GM12878 (cell line): ENCODE data around the gene AVL9. TPM values are rescaled to one million over a fixed set of nuclear protein-coding genes. Genes with fewer than 3 reads are reported as not detected.

Source experiments
- ATAC-seq: fragments of 200-7000 bp; cut with Tn5 transposase; 3 replicates; pipeline ENCODE4 v1.9.1; 2020; ENCODE audit warnings: mild to moderate bottlenecking, moderate library complexity
- BruUV-seq: library from RNA; stranded (reverse); fragments of 400-500 nt; replicated peaks from 2 replicates; lab custom pipeline; 2021; lab: Mats Ljungman, UMichigan
- CTCF ChIA-PET: fragments of 300-600 bp; sonication (Branson Sonifier 250); formaldehyde crosslinking; extraction: SDS; loops from one replicate; lab custom pipeline; 2021; ENCODE audit warnings: inconsistent platforms; lab: Yijun Ruan, JAX
- POLR2A ChIA-PET: fragments of 350-600 bp; formaldehyde crosslinking; extraction: SDS; loops from one replicate; lab custom pipeline; 2021; ENCODE audit warnings: inconsistent platforms; lab: Charles Lee
- RAD21 ChIA-PET: fragments of 300-600 bp; sonication (Branson Sonifier 250); formaldehyde crosslinking; loops from one replicate; lab custom pipeline; 2023; ENCODE audit warnings: antibody characterized with exemption; ENCODE audit not compliant: unreplicated experiment; lab: Charles Lee
- SMC1A ChIA-PET: fragments of 300-600 bp; sonication (Branson Sonifier 250); formaldehyde crosslinking; loops from one replicate; lab custom pipeline; 2023; ENCODE audit not compliant: unreplicated experiment, uncharacterized antibody; lab: Charles Lee
- DNase-seq: peaks from one replicate; pipeline ENCODE4 v3.0.0-alpha.2; 2011; ENCODE audit warnings: low read depth, low spot score
- FAIRE-seq: peaks from 3 replicates; lab custom pipeline; 2011; peaks lifted over from hg19 to GRCh38; lab: Jason Lieb, UNC
- H2AFZ ChIP-seq: 2 replicates; pipeline ENCODE4 v1.6.0; 2011; ENCODE audit warnings: low read depth, low read length, control low read depth; ENCODE audit not compliant: control insufficient read depth
- H3K27ac ChIP-seq: 2 replicates; pipeline ENCODE4 v1.5.1; 2011; ENCODE audit warnings: control low read depth; ENCODE audit not compliant: control insufficient read depth, insufficient read depth
- H3K27me3 ChIP-seq, 2 experiments: replicated peaks in 1 of 2; 2 replicates each; pipeline versions ENCODE4 v1.6.0 to v1.6.1; 2011; ENCODE audit warnings: low read length in 1 of 2; ENCODE audit not compliant: control insufficient read depth in 2 of 2, insufficient read depth in 2 of 2
- H3K36me3 ChIP-seq, 2 experiments: 2 replicates each; pipeline ENCODE4 v1.5.1; 2011; ENCODE audit warnings: low read length in 1 of 2; ENCODE audit not compliant: control insufficient read depth in 2 of 2, insufficient read depth in 2 of 2
- H3K4me1 ChIP-seq: 2 replicates; pipeline ENCODE4 v1.6.1; 2011; ENCODE audit warnings: mild to moderate bottlenecking, low read length, moderate library complexity, mixed read lengths; ENCODE audit not compliant: control insufficient read depth, insufficient read depth
- H3K4me2 ChIP-seq: 2 replicates; pipeline ENCODE4 v1.6.0; 2011; ENCODE audit warnings: control low read depth; ENCODE audit not compliant: control insufficient read depth, insufficient read depth
- H3K4me3 ChIP-seq: fragments of 200-600 bp; sonication (generic); 2 replicates; pipeline ENCODE4 v1.5.1; 2016
- H3K79me2 ChIP-seq: 2 replicates; pipeline ENCODE4 v1.6.0; 2011; ENCODE audit warnings: low read length; ENCODE audit not compliant: control insufficient read depth, insufficient read depth
- H3K9ac ChIP-seq: 2 replicates; pipeline ENCODE4 v1.8.0; 2011; ENCODE audit warnings: low read length, control low read depth, mixed read lengths; ENCODE audit not compliant: control insufficient read depth, insufficient read depth
- H3K9me3 ChIP-seq: replicated peaks from 3 replicates; pipeline ENCODE4 v1.5.1; 2011; ENCODE audit warnings: mild to moderate bottlenecking, low read length; ENCODE audit not compliant: control insufficient read depth, insufficient read depth
- H4K20me1 ChIP-seq: 2 replicates; pipeline ENCODE4 v1.6.0; 2011; ENCODE audit not compliant: control insufficient read depth, insufficient read depth
- EP300 ChIP-seq, 2 experiments: fragments of 150-350 bp in 1 of 2; IDR thresholded peaks; 2 replicates each; pipeline ENCODE4 v1.6.1; 2011 to 2012; ENCODE audit warnings: low read depth in 2 of 2, low read length in 2 of 2, borderline replicate concordance in 1 of 2, improper control_type of control experiment in 1 of 2, inconsistent platforms in 1 of 2; ENCODE audit not compliant: control insufficient read depth in 1 of 2
- ETV6 ChIP-seq, 2 experiments: fragments of 450-650 bp in 1 of 2; IDR thresholded peaks in 1 of 2; conservative IDR thresholded peaks in 1 of 2; 2 replicates each; pipeline ENCODE4 v1.6.1; 2014; ENCODE audit warnings: antibody characterized with exemption in 1 of 2, borderline replicate concordance in 1 of 2, low read depth in 1 of 2, mild to moderate bottlenecking in 1 of 2, moderate library complexity in 1 of 2
- GATAD2B ChIP-seq: fragments of 450-650 bp; conservative IDR thresholded peaks from 2 replicates; pipeline ENCODE4 v1.6.1; 2017; ENCODE audit warnings: low read depth, mild to moderate bottlenecking, moderate library complexity
- IKZF2 ChIP-seq, 2 experiments: fragments of 450-650 bp; IDR thresholded peaks; 2 replicates each; pipeline ENCODE4 v1.6.1; 2017; ENCODE audit warnings: mild to moderate bottlenecking in 2 of 2, moderate library complexity in 2 of 2
- MYB ChIP-seq: fragments of 150-350 bp; IDR thresholded peaks from 2 replicates; pipeline ENCODE4 v1.6.1; 2014; ENCODE audit warnings: mild to moderate bottlenecking, low read depth, low read length, borderline replicate concordance
- NFYB ChIP-seq: IDR thresholded peaks from 2 replicates; pipeline ENCODE4 v1.6.1; 2011; ENCODE audit warnings: low read depth, mild to moderate bottlenecking, low read length, improper control_type of control experiment, moderate library complexity; ENCODE audit not compliant: insufficient read depth
- RAD21 ChIP-seq: IDR thresholded peaks from 2 replicates; pipeline ENCODE4 v1.6.1; 2011; ENCODE audit warnings: mild to moderate bottlenecking, low read depth, low read length, moderate library complexity; ENCODE audit not compliant: insufficient read depth
- RFX5 ChIP-seq: IDR thresholded peaks from 2 replicates; pipeline ENCODE4 v1.6.1; 2011; ENCODE audit warnings: low read depth, low read length, improper control_type of control experiment
- STAT3 ChIP-seq: IDR thresholded peaks from 2 replicates; pipeline ENCODE4 v1.6.1; 2011; ENCODE audit warnings: low read depth, low read length, improper control_type of control experiment
- TBL1XR1 ChIP-seq: IDR thresholded peaks from 2 replicates; pipeline ENCODE4 v1.6.1; 2012; ENCODE audit warnings: low read depth, low read length, improper control_type of control experiment
- TCF12 ChIP-seq: IDR thresholded peaks from 2 replicates; pipeline ENCODE4 v1.6.1; 2011; ENCODE audit warnings: low read depth, mild to moderate bottlenecking, low read length
- TCF3 ChIP-seq: IDR thresholded peaks from 2 replicates; pipeline ENCODE4 v1.6.1; 2012; ENCODE audit warnings: low read depth, mild to moderate bottlenecking, low read length, borderline replicate concordance; ENCODE audit not compliant: insufficient read depth
- WGBS: methylation state at CpG from one replicate; pipeline ENCODE4 v1.1.6; 2016; ENCODE audit warnings: low lambda C conversion rate; ENCODE audit not compliant: insufficient replicate concordance, insufficient coverage; ENCODE audit errors: missing lambda C conversion rate; 5-methylcytosine and 5-hydroxymethylcytosine counted together
- in situ Hi-C: fragments of 300-500 bp; cut with MboI; formaldehyde crosslinking; loops from 9 replicates; pipeline ENCODE4 v1.14.3; 2018; ENCODE audit warnings: mixed read lengths
- intact Hi-C: fragments of 100-400 bp; cut with micrococcal nuclease; formaldehyde crosslinking; loops from one replicate; pipeline ENCODE4 v1.14.2; 2022; ENCODE audit not compliant: unreplicated experiment
- polyA plus RNA-seq, 11 experiments: library from polyadenylated mRNA; depleted of rRNA in 4 of 11; unstranded in 6 of 11; stranded (reverse) in 5 of 11; fragments of >200 nt; fragmentation: Nextera tagmentation in 4 of 11; fragmentation: Illumina TruSeq in 1 of 11; extraction: Ambion mirVana in 4 of 11; extraction: Trizol in 1 of 11; gene quantifications; 1 replicate in 1 of 11; 2 replicates in 10 of 11; pipeline versions ENCODE4 v1.2.1 to v1.2.3, GENCODE V29; 2011 to 2016; ENCODE audit warnings: inconsistent platforms in 2 of 11, missing spikeins in 2 of 11, low read depth in 1 of 11
- total RNA-seq, 4 experiments: library from RNA; depleted of rRNA in 3 of 4; stranded (reverse); fragments of >200 nt in 3 of 4; fragmentation: Illumina TruSeq in 1 of 4; extraction: Trizol in 1 of 4; gene quantifications; 2 replicates each; pipeline versions ENCODE4 v1.2.1 to v1.2.3, GENCODE V29; 2013 to 2021
- TF ChIP-seq, protein P1 (sequence below): IDR thresholded peaks from 2 replicates; pipeline ENCODE4 v1.6.1; 2011; ENCODE audit warnings: low read depth, mild to moderate bottlenecking, low read length, moderate library complexity, borderline replicate concordance; ENCODE audit errors: extremely low read depth
- TF ChIP-seq, protein P2 (sequence below): fragments of 450-650 bp; IDR thresholded peaks from 2 replicates; pipeline ENCODE4 v1.6.1; 2018; ENCODE audit warnings: borderline replicate concordance, mild to moderate bottlenecking; ENCODE audit not compliant: partially characterized antibody

AVL9 gene
- total and polyA plus RNA-seq, 10 of the 15 experiments (the other 5 are each of a cell fraction or from before 2014, with no cell fraction given): 4.5 to 41.6 (median 20.1) TPM

DNA sequence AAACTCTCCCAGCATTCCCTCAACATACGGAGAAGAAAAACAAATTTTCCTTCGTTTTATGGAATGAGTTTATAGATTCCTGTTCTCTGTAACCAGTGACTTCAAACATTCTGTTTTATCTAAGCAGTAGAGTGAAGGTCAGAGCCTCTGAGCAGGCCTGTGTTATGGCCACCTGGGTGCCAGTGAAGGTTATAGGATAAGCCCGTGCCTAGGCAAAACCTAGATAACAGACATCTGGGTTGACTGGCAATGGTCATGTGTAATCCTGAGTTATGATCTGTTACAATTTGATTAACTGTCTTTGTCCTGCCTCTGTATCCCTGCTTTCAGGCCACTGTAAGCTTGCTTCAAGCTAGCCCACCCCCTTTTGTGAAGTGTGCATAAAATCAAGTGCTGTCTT, 13.4 kb upstream of the AVL9 start:
- 82% methylated on average over 3 of the region's 3 CpGs for WGBS
- no peak for TF ChIP-seq EP300 (IDR thresholded peaks at IDR 0.05; ENCODE audit: borderline replicate concordance in 1 of 2, control insufficient read depth in 1 of 2, low read depth in 2 of 2, low read length in 2 of 2)
- no peak for TF ChIP-seq RAD21
- TF ChIP-seq TCF3: no peak
- no peak for TF ChIP-seq RFX5
- no peak for TF ChIP-seq GATAD2B
- TF ChIP-seq STAT3: no peak
- Histone ChIP-seq H3K4me2 (no peak overlapping the region), H2AFZ (no peak overlapping the region), H3K27me3 (no peaks in the 10 kb centered on the region), H4K20me1 (no peaks in the 10 kb centered on the region), H3K4me3 (no peak overlapping the region), H3K9me3 (no peaks in the 10 kb centered on the region), H3K4me1 (no peaks in the 10 kb centered on the region), H3K79me2 (no peaks in the 10 kb centered on the region), H3K27ac (no peak overlapping the region), H3K36me3 (no peaks in the 10 kb centered on the region; a peak in 1 of 4 replicates), H3K9ac (no peak overlapping the region)
- SMC1A ChIA-PET: no interaction called here
- POLR2A ChIA-PET: no interaction called here
- RAD21 ChIA-PET: no interaction called here
- CTCF ChIA-PET: no interaction called here
- BruUV-seq: no TSS peak
- ATAC-seq (no peak), DNase-seq (no peak), FAIRE-seq (no peak)
- intact Hi-C loops: no loop called here
- in situ Hi-C loops: loop anchor here (10.0 kb wide), 1 partner anchor 737 kb away; no protein-coding TSS in a partner anchor

DNA sequence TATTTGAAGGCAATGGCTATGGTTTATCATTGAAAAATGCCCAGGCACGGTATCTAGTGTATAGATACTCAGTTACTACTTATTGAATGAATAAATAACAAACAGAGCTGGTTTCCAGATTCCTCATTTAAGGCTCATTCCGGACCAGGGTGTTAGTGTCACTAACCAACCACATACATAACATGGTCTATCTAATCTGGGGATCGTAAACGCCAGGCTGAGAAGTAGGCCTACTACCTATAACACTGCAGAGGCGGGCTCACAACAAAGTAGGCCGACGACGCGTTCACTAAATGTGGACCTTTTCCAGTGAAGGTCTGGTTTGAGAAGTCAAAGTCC, 5.5 kb upstream of the AVL9 start:
- peaks cover 15% of the 10 kb centered on the region for H3K79me2 ChIP-seq
- WGBS: under 1% methylated on average over 9 of the region's 9 CpGs
- H3K36me3 ChIP-seq: peaks cover 0 to 5% of the 10 kb centered on the region in 2 experiments; a peak in 1 of 4 replicates
- H3K4me1 ChIP-seq: no peaks in the 10 kb centered on the region
- peak overlapping the region; percentile 46 for H3K4me2 ChIP-seq
- ChIA-PET RAD21 (interaction anchor here (1.4 kb wide), 1 partner anchor 357 kb away, joined by 5 read pairs; no protein-coding TSS in a partner anchor), CTCF (interaction anchor here (0.7 to 2.1 kb wide), 3 partner anchors 10 to 587 kb away, joined by 3 to 6 read pairs (median 3); no protein-coding TSS in a partner anchor), SMC1A (interaction anchor here (0.9 to 1.8 kb wide), 3 partner anchors 8 to 26 kb away, joined by 3 to 5 read pairs (median 3); no protein-coding TSS in a partner anchor), POLR2A (interaction anchor here (0.9 kb wide), 1 partner anchor 11 kb away, joined by 3 read pairs; no protein-coding TSS in a partner anchor)
- H2AFZ ChIP-seq: peak overlapping the region; percentile 92
- H3K4me3 ChIP-seq: peak overlapping the region; percentile 84
- no peaks in the 10 kb centered on the region for H3K9me3 ChIP-seq
- peak; percentile 44; the same call in 2 of the 3 replicates for ATAC-seq
- peak overlapping the region; percentile 73 for H3K9ac ChIP-seq
- in situ Hi-C loops: loop anchor here (10.0 kb wide), 1 partner anchor 745 kb away; no protein-coding TSS in a partner anchor
- DNase-seq: no peak
- BruUV-seq: TSS peak; percentile 67
- intact Hi-C loops: loop anchor here (5.0 to 10.0 kb wide), 4 partner anchors 88 to 573 kb away; partner anchors contain the start of genes KBTBD2 and NT5C3A
- H3K27ac ChIP-seq: peak overlapping the region; percentile 85
- no peak for FAIRE-seq
- no peaks in the 10 kb centered on the region for H3K27me3 ChIP-seq
- no peaks in the 10 kb centered on the region for H4K20me1 ChIP-seq
- TF ChIP-seq NFYB (no peak), TBL1XR1 (no peak), IKZF2 (IDR thresholded peaks at IDR 0.05) (no peak), TCF12 (no peak), MYB (no peak), ETV6 (conservative IDR thresholded peaks at IDR 0.05 in 1 of 2, IDR thresholded peaks at IDR 0.05 in 1 of 2; ENCODE audit: borderline replicate concordance in 1 of 2, low read depth in 1 of 2) (no peak)
- TF ChIP-seq, protein P1, sequence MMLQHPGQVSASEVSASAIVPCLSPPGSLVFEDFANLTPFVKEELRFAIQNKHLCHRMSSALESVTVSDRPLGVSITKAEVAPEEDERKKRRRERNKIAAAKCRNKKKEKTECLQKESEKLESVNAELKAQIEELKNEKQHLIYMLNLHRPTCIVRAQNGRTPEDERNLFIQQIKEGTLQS: no peak
- TF ChIP-seq, protein P2, sequence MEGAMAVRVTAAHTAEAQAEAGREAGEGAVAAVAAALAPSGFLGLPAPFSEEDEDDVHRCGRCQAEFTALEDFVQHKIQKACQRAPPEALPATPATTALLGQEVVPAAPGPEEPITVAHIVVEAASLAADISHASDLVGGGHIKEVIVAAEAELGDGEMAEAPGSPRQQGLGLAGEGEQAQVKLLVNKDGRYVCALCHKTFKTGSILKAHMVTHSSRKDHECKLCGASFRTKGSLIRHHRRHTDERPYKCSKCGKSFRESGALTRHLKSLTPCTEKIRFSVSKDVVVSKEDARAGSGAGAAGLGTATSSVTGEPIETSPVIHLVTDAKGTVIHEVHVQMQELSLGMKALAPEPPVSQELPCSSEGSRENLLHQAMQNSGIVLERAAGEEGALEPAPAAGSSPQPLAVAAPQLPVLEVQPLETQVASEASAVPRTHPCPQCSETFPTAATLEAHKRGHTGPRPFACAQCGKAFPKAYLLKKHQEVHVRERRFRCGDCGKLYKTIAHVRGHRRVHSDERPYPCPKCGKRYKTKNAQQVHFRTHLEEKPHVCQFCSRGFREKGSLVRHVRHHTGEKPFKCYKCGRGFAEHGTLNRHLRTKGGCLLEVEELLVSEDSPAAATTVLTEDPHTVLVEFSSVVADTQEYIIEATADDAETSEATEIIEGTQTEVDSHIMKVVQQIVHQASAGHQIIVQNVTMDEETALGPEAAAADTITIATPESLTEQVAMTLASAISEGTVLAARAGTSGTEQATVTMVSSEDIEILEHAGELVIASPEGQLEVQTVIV: no peak
